Activated B cell treated with CpG ODN at 0.5 μM for 24 hours (primary cell): Measurements from ENCODE around the gene SLIT3. TPM values are rescaled to one million over a fixed set of nuclear protein-coding genes. Genes with fewer than 3 reads are reported as not detected.

Experiments used
- ATAC-seq: fragments of 200-7000 bp; cut with Tn5 transposase; one replicate; pipeline ENCODE4 v1.10.0; 2021; ENCODE audit warnings: low read depth, mild to moderate bottlenecking, moderate library complexity
- CTCF ChIA-PET: fragments of 350-600 bp; sonication (Branson Sonifier 250); formaldehyde crosslinking; loops from one replicate; lab custom pipeline; 2021; ENCODE audit warnings: antibody characterized with exemption; lab: Charles Lee
- POLR2A ChIA-PET: fragments of 350-600 bp; sonication (Branson Sonifier 250); formaldehyde crosslinking; loops from one replicate; lab custom pipeline; 2021; ENCODE audit warnings: antibody characterized with exemption; lab: Charles Lee
- DNase-seq: peaks from one replicate; pipeline ENCODE4 v3.0.0; 2022
- H3K27ac Mint-ChIP-seq: one replicate; pipeline ENCODE4 v1.8.0; 2020; ENCODE audit warnings: mixed read lengths
- H3K27me3 Mint-ChIP-seq: one replicate; pipeline ENCODE4 v1.8.0; 2021; ENCODE audit warnings: mixed read lengths
- H3K36me3 Mint-ChIP-seq: one replicate; pipeline ENCODE4 v1.8.0; 2021; ENCODE audit warnings: low read depth, mixed read lengths
- H3K4me1 Mint-ChIP-seq: one replicate; pipeline ENCODE4 v1.8.0; 2021; ENCODE audit warnings: mixed read lengths
- H3K4me3 Mint-ChIP-seq: one replicate; pipeline ENCODE4 v1.8.0; 2020; ENCODE audit warnings: mild to moderate bottlenecking, mixed read lengths
- H3K9me3 Mint-ChIP-seq: one replicate; pipeline ENCODE4 v1.8.0; 2020; ENCODE audit warnings: mixed read lengths
- intact Hi-C: fragments of 100-400 bp; cut with micrococcal nuclease; formaldehyde crosslinking; loops from one replicate; pipeline ENCODE4 v1.15.1; 2024
- total RNA-seq: library from RNA; stranded (reverse); gene quantifications from 2 replicates; pipeline ENCODE4 v1.2.3, GENCODE V29; 2022
- TF ChIP-seq, protein P1 (sequence below): fragments of 200-600 bp; IDR thresholded peaks from one replicate; pipeline ENCODE4 v1.8.0; 2022; ENCODE audit warnings: antibody characterized with exemption, mild to moderate bottlenecking

The SLIT3 gene
- total RNA-seq, 1 donor from 2014 or later, result not detected

DNA sequence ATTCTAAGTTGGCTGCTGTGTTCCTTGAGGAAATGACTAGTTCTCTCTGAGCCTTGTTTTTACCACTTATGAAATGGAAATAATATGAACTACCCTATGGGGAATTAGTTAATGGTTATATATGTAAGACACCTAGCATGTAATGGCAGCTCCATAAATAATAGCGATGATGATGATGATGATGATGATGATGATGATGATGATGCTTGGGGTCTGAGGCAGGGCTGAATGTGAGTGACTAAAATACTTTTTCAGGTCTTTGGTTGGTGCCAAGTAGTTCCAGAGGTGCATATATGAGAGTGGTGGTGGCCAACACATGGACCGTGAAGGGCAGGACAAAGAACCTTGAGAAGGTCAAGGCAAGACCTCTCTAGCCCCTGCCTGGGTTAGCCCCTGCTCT is 598.4 kb downstream of the SLIT3 start:
- ChIA-PET POLR2A (no interaction called here), CTCF (interaction anchor here (0.6 kb wide), 1 partner anchor 217 kb away, joined by 3 read pairs; no protein-coding TSS in a partner anchor)
- Mint-ChIP-seq H3K27ac (no peak overlapping the region), H3K36me3 (no peaks in the 10 kb centered on the region), H3K9me3 (no peaks in the 10 kb centered on the region), H3K4me3 (no peak overlapping the region), H3K4me1 (no peaks in the 10 kb centered on the region), H3K27me3 (peaks cover 7% of the 10 kb centered on the region)
- TF ChIP-seq, protein P1, sequence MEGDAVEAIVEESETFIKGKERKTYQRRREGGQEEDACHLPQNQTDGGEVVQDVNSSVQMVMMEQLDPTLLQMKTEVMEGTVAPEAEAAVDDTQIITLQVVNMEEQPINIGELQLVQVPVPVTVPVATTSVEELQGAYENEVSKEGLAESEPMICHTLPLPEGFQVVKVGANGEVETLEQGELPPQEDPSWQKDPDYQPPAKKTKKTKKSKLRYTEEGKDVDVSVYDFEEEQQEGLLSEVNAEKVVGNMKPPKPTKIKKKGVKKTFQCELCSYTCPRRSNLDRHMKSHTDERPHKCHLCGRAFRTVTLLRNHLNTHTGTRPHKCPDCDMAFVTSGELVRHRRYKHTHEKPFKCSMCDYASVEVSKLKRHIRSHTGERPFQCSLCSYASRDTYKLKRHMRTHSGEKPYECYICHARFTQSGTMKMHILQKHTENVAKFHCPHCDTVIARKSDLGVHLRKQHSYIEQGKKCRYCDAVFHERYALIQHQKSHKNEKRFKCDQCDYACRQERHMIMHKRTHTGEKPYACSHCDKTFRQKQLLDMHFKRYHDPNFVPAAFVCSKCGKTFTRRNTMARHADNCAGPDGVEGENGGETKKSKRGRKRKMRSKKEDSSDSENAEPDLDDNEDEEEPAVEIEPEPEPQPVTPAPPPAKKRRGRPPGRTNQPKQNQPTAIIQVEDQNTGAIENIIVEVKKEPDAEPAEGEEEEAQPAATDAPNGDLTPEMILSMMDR, result no peak
- DNase-seq, result no peak
- intact Hi-C loops, result no loop called here
- ATAC-seq, result no peak

- H3K9me3 Mint-ChIP-seq, result no peaks in the 10 kb centered on the region
- ATAC-seq (no peak), DNase-seq (no peak)
- ChIA-PET POLR2A (no interaction called here), CTCF (no interaction called here)
- H3K27me3 Mint-ChIP-seq, result peaks cover 7% of the 10 kb centered on the region
- intact Hi-C loops, result no loop called here
- TF ChIP-seq, protein P1, result no peak
- no peak overlapping the region for H3K4me3 Mint-ChIP-seq
- no peaks in the 10 kb centered on the region for H3K36me3 Mint-ChIP-seq
- no peaks in the 10 kb centered on the region for H3K4me1 Mint-ChIP-seq
- H3K27ac Mint-ChIP-seq, result no peak overlapping the region
These were observed 599.3 kb downstream of the SLIT3 start for GRCh38 chr5:168701641-168702040.

GRCh38 chr5:168699002-168699401 is 601.9 kb downstream of the SLIT3 start:
- DNase-seq (no peak), ATAC-seq (no peak)
- ChIA-PET CTCF (no interaction called here), POLR2A (no interaction called here)
- intact Hi-C loops, result no loop called here
- no peak overlapping the region for H3K27ac Mint-ChIP-seq
- TF ChIP-seq, protein P1, result no peak
- no peaks in the 10 kb centered on the region for H3K4me1 Mint-ChIP-seq
- no peaks in the 10 kb centered on the region for H3K36me3 Mint-ChIP-seq
- no peak overlapping the region for H3K4me3 Mint-ChIP-seq
- peaks cover 13% of the 10 kb centered on the region for H3K27me3 Mint-ChIP-seq
- no peaks in the 10 kb centered on the region for H3K9me3 Mint-ChIP-seq

- no peak overlapping the region for H3K27ac Mint-ChIP-seq
- ATAC-seq, result no peak
- no peaks in the 10 kb centered on the region for H3K36me3 Mint-ChIP-seq
- CTCF ChIA-PET, result no interaction called here
- POLR2A ChIA-PET, result no interaction called here
- H3K4me1 Mint-ChIP-seq, result no peaks in the 10 kb centered on the region
- H3K9me3 Mint-ChIP-seq, result no peaks in the 10 kb centered on the region
- intact Hi-C loops, result no loop called here
- no peak for DNase-seq
- TF ChIP-seq, protein P1, result no peak
- no peak overlapping the region for H3K4me3 Mint-ChIP-seq
- H3K27me3 Mint-ChIP-seq, result peaks cover 15% of the 10 kb centered on the region
These were observed 603.8 kb downstream of the SLIT3 start for GRCh38 chr5:168697034-168697720.

DNA sequence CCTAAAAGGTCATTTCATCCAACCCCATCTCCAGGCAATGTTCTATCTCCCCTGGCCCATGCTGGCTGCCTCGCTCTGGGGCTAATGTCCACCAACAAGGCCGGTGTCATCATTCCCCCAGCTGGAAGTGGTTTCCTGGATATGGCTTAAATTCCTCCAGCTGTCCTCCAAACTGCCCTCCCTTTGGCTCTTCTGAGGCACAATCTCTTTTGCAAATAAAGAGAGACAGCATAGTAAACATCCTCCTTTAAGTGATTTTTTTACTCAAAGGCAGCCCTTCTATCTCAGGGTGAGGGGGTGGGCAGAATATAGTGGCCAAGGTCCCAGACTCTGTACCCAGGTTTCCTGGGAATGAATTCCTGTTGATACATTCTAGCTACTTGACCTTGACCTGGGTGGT is 604.3 kb downstream of the SLIT3 start:
- Mint-ChIP-seq H3K4me1 (no peaks in the 10 kb centered on the region), H3K4me3 (no peak overlapping the region), H3K27ac (no peak overlapping the region), H3K36me3 (no peaks in the 10 kb centered on the region), H3K27me3 (peaks cover 13% of the 10 kb centered on the region), H3K9me3 (no peaks in the 10 kb centered on the region)
- TF ChIP-seq, protein P1, result no peak
- no peak for DNase-seq
- ATAC-seq, result no peak
- ChIA-PET CTCF (no interaction called here), POLR2A (no interaction called here)
- intact Hi-C loops, result no loop called here
